Activated T-helper 17 cell treated with anti-CD3 and anti-CD28 coated beads, Interleukin-2, amount 50 U/mL, for 72 hours (primary cell): ENCODE results near the gene COL24A1. TPM values are rescaled to one million over a fixed set of nuclear protein-coding genes. Genes with fewer than 3 reads are reported as not detected.
"Not testable (repeated sequence)": the region's sequence is repeated elsewhere in the genome, so short reads cannot be mapped to it uniquely, and the experiment has no call there.

ENCODE experiments used
- ATAC-seq: fragments of 150-1000 bp; cut with Tn5 transposase; replicated peaks from 2 replicates; pipeline ENCODE4 v1.10.0; 2021; ENCODE audit warnings: mild to moderate bottlenecking, moderate library complexity
- H3K27ac Mint-ChIP-seq: one replicate; pipeline ENCODE4 v1.8.0; 2022; ENCODE audit warnings: mixed read lengths
- H3K27me3 Mint-ChIP-seq: one replicate; pipeline ENCODE4 v1.8.0; 2022; ENCODE audit warnings: mixed read lengths
- H3K36me3 Mint-ChIP-seq: one replicate; pipeline ENCODE4 v1.8.0; 2022; ENCODE audit warnings: low read depth, mild to moderate bottlenecking, mixed read lengths
- H3K4me1 Mint-ChIP-seq: one replicate; pipeline ENCODE4 v1.8.0; 2022; ENCODE audit warnings: mixed read lengths
- H3K4me3 Mint-ChIP-seq: one replicate; pipeline ENCODE4 v1.8.0; 2022; ENCODE audit warnings: mild to moderate bottlenecking, mixed read lengths
- H3K9me3 Mint-ChIP-seq: one replicate; pipeline ENCODE4 v1.8.0; 2022; ENCODE audit warnings: mixed read lengths
- total RNA-seq, 2 donors: library from RNA; stranded (reverse); gene quantifications; one replicate each; pipeline ENCODE4 v1.2.3, GENCODE V29; 2022

The COL24A1 gene
- total RNA-seq, 2 donors from 2014 or later, result not detected

DNA sequence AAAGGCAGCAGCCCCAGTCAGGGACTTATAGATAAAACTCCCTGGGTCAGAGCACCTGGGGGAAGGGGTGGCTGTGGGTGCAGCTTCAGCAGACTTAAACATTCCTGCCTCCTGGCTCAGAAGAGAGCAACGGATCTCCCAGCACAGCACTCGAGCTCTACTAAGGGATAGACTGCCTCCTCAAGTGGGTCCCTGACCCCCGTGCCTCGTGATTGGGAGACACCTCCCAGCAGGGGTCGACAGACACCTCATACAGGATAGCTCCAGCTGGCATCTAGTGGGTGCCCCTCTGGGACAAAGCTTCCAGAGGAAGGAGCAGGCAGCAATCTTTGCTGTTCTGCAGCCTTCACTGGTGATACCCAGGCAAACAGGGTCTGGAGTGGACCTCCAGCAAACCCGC is 84.1 kb downstream of the COL24A1 start:
- not testable (repeated sequence) for H3K9me3 Mint-ChIP-seq, H3K4me3 Mint-ChIP-seq, H3K27ac Mint-ChIP-seq, ATAC-seq, H3K36me3 Mint-ChIP-seq, H3K27me3 Mint-ChIP-seq, H3K4me1 Mint-ChIP-seq

DNA sequence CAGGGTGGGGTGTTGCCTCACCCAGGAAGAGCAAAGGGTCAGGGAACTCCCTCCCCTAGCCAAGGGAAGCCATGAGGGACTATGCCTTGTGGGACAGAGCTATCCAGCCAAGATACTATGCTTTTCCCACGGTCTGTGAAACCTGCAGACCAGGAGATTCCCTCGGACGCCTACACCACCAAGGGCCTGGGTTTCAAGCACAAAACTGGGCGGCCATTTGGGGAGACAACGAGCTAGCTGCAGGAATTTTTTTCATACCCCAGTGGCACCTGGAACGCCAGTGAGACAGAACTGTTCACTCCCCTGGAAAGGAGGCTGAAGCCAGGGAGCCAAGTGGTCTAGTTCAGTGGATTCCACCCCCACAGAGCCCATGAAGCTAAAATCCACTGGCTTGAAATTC is 84.7 kb downstream of the COL24A1 start:
- H3K27me3 Mint-ChIP-seq, H3K36me3 Mint-ChIP-seq, H3K4me1 Mint-ChIP-seq, ATAC-seq, H3K4me3 Mint-ChIP-seq, H3K27ac Mint-ChIP-seq, H3K9me3 Mint-ChIP-seq: not testable (repeated sequence)

- Mint-ChIP-seq H3K4me1 (no peaks in the 10 kb centered on the region), H3K27ac (no peak overlapping the region), H3K36me3 (no peaks in the 10 kb centered on the region), H3K4me3 (no peak overlapping the region), H3K27me3 (peaks cover 7% of the 10 kb centered on the region), H3K9me3 (no peaks in the 10 kb centered on the region)
- ATAC-seq, result no peak
Observed at GRCh38 chr1:86069757-86070145, 86.8 kb downstream of the COL24A1 start.

DNA sequence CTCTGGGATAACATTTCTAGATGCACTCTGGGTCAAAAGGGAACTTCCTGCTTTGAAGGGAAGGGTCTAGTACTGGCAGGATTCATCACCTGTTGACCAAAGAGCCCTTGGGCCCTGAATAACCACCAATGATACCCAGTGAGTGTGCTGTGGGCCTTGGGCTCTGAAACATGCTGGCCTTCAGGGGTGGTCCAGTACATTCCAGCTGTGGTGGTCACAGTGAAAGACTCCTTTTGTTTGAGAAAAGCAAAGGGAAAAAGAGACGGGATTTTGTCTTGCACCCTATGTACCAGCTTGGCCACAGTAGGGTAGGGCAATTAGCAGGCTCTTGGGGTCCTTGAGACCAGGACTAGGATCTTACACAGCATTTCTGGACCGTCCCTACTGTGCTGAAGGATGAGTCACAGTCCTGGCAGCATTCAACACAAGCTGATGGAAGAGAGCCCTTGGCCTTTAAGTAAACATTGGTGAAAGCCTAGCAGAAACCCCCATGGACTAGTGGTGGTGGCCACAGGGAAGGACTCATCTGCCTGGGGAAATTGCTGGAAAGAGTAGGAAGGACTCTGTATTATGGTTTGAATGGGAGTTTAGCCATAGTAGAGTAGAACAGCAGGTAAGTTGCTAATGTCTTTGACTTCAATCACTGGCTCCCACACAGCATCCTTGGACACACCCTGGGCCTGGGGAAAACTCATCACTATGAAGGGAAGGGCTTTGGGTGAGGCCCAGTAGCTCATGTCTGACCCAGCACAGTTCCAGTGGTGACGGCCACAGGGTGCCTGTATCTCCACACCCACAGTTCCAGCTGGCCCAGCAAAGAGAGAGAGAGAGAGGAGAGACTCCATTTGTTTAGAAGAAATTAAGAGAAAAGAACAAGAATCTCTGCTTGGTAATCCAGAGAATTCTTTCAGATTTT is 87.5 kb downstream of the COL24A1 start:
- H3K4me1 Mint-ChIP-seq, result no peaks in the 10 kb centered on the region
- H3K9me3 Mint-ChIP-seq, result no peaks in the 10 kb centered on the region
- ATAC-seq, result no peak
- no peaks in the 10 kb centered on the region for H3K36me3 Mint-ChIP-seq
- H3K27ac Mint-ChIP-seq, result no peak overlapping the region
- peaks cover 7% of the 10 kb centered on the region for H3K27me3 Mint-ChIP-seq
- H3K4me3 Mint-ChIP-seq, result no peak overlapping the region

DNA sequence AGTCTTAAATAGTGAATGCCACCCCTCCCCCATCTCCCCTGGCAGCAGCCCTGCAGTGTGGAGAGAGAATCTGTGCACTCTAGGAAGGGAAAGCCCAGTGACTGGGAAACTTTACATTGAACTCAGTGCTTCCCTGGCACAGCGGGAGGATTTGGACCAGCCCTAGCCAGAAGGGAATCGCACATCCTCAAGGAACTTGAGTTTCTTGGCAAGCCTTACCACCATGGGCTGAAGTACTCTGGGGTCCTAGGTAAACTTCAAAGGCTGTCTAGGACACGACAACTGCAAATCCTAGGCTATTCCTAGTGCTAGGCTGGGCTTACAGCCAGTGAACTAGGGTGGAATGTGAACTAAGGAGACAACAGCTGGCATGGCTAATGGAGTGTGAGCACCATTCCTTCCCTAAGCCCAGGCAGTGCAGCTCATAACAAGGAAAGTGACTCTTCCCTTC is 88.3 kb downstream of the COL24A1 start:
- H3K36me3 Mint-ChIP-seq, result no peaks in the 10 kb centered on the region
- no peaks in the 10 kb centered on the region for H3K9me3 Mint-ChIP-seq
- no peak overlapping the region for H3K4me3 Mint-ChIP-seq
- ATAC-seq, result no peak
- peaks cover 7% of the 10 kb centered on the region for H3K27me3 Mint-ChIP-seq
- H3K4me1 Mint-ChIP-seq, result no peaks in the 10 kb centered on the region
- H3K27ac Mint-ChIP-seq, result no peak overlapping the region

- no peak overlapping the region for H3K4me3 Mint-ChIP-seq
Observed at GRCh38 chr1:86067626-86068025, 88.9 kb downstream of the COL24A1 start.

DNA sequence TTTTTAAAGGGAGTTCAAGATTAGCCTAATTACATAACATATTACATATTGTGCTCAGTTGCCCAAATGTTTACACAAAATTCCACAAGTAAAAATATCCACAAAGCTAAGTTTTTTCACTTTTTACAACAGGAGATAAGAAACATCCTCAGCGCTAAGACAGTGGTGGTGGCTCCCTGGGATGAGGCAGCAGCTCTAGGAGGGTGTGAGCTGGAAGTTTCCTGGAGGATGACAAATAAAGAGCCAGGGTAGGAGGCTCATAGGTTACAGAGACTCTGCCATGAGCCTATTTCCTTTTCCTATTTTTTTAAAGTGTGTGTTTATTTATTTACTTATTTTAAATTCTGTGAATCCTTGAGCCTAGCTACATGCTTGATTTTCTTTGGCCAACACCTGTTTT is 91.7 kb downstream of the COL24A1 start:
- Mint-ChIP-seq H3K4me3 (no peak overlapping the region), H3K27ac (no peak overlapping the region), H3K27me3 (peaks cover 11% of the 10 kb centered on the region), H3K4me1 (no peaks in the 10 kb centered on the region), H3K9me3 (no peaks in the 10 kb centered on the region), H3K36me3 (no peaks in the 10 kb centered on the region)
- no peak for ATAC-seq

More at GRCh38 chr1:86067626-86068025, 88.9 kb downstream of the COL24A1 start:
- no peaks in the 10 kb centered on the region for H3K4me1 Mint-ChIP-seq
- no peak overlapping the region for H3K27ac Mint-ChIP-seq
- H3K9me3 Mint-ChIP-seq, result no peaks in the 10 kb centered on the region
- ATAC-seq, result no peak
- no peaks in the 10 kb centered on the region for H3K36me3 Mint-ChIP-seq
- H3K27me3 Mint-ChIP-seq, result peaks cover 7% of the 10 kb centered on the region

DNA sequence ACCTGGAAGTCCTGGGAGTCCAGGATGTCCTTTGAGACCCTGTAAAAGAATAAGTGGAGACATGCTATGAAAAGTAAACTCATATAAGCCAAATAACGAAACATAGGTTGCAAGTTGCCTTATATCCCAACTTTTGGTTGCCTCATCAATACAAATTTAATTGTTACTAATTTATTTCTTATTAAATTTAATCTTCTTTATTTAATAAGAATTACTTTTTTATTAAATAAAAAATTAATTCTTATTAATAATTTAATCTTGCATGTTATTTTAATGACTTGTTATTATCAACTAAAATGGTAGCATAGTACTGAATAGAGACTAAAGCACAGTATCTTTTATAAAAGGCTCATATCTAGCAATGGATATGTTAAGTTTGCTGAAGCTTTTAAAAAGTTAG is 92.9 kb downstream of the COL24A1 start:
- Mint-ChIP-seq H3K27ac (no peak overlapping the region), H3K27me3 (peaks cover 4% of the 10 kb centered on the region), H3K4me1 (no peaks in the 10 kb centered on the region), H3K9me3 (no peaks in the 10 kb centered on the region), H3K36me3 (no peaks in the 10 kb centered on the region), H3K4me3 (no peak overlapping the region)
- no peak for ATAC-seq

- Mint-ChIP-seq H3K36me3 (no peaks in the 10 kb centered on the region), H3K27ac (no peak overlapping the region), H3K4me1 (no peaks in the 10 kb centered on the region), H3K27me3 (peaks cover 4% of the 10 kb centered on the region), H3K9me3 (no peaks in the 10 kb centered on the region), H3K4me3 (no peak overlapping the region)
- ATAC-seq, result no peak
Observed at GRCh38 chr1:86062453-86062852, 94.1 kb downstream of the COL24A1 start.

- Mint-ChIP-seq H3K27me3 (peaks cover 4% of the 10 kb centered on the region), H3K27ac (no peak overlapping the region)
- ATAC-seq, result no peak
Observed at GRCh38 chr1:86061551-86061990, 95.0 kb downstream of the COL24A1 start.

DNA sequence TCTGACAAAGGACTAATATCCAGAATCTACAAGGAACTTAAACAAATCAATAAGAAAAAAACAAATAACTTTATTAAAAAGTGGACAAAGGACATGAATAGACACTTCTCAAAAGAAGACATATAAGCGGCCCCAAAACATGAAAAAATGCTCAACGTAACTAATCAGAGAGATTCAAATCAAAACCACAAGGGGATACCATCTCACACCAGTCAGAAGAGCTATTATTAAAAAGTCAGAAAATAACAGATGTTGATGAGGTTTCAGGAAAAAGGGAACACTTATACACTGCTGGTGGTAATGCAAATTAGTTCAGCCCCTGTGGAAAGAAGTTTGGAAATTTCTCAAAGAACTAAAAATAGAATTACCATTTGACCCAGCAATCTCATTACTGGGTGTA is 102.2 kb downstream of the COL24A1 start:
- ATAC-seq, result no peak
- H3K4me3 Mint-ChIP-seq, result no peak overlapping the region
- no peaks in the 10 kb centered on the region for H3K27me3 Mint-ChIP-seq
- H3K9me3 Mint-ChIP-seq, result no peaks in the 10 kb centered on the region
- no peaks in the 10 kb centered on the region for H3K4me1 Mint-ChIP-seq
- no peaks in the 10 kb centered on the region for H3K36me3 Mint-ChIP-seq
- no peak overlapping the region for H3K27ac Mint-ChIP-seq

More at GRCh38 chr1:86061551-86061990, 95.0 kb downstream of the COL24A1 start:
- no peaks in the 10 kb centered on the region for H3K4me1 Mint-ChIP-seq
- no peaks in the 10 kb centered on the region for H3K9me3 Mint-ChIP-seq
- no peaks in the 10 kb centered on the region for H3K36me3 Mint-ChIP-seq
- no peak overlapping the region for H3K4me3 Mint-ChIP-seq

DNA sequence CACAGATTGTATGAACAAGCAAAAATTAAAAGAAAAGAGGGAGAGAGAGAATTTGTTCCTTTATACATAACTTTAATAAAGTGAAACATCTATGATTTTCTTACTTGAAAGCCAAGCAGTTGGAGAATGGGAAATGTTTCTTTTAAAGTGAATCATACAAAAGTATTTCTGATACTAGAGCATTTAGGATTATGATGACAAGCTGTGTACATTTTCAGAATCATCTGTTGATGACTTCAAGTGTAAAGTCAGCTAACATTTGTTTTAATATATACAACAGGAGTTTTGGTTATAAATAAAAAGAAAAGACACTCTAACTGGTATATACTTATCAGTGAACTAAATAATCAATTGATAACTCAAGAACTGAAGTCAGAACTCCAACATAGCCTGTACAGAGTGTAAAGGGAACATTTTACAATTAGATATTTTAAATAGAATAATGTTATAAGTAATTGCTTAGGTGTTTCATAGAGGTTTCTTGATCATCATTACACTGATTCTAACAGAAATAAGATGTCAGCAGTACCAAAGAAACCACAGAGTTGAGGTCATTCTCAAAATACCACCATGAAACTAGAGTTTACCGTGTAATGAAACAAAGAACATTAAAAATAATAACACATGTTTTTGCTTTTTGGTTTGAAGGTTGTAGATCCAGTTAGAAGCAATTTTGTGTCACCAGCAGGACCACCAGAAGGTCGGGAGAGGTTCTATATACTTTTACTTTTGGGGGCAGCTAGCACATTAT is 103.4 kb downstream of the COL24A1 start:
- Mint-ChIP-seq H3K27ac (no peak overlapping the region), H3K9me3 (no peaks in the 10 kb centered on the region), H3K4me1 (no peaks in the 10 kb centered on the region), H3K36me3 (no peaks in the 10 kb centered on the region), H3K4me3 (no peak overlapping the region), H3K27me3 (peaks cover 3% of the 10 kb centered on the region)
- ATAC-seq, result no peak

DNA sequence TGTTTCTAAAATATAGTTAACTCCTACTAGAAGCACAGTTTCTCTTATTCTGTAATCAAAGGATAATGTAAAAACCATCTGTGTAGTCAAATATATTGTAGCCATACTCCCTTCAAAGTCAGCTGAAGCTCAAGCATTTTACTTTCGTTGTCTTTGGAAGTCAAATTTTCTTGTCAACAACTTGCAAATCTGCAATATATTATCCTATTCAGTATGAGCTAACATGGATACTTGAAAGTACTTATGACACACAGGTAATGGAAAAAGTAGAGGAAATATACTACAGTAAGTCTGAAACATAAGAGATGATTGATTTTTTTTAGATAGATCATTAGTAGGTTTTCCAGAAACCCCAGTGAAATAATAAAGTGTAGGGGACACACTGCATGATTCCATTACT is 121.5 kb downstream of the COL24A1 start:
- Mint-ChIP-seq H3K27me3 (peaks cover 4% of the 10 kb centered on the region), H3K4me3 (no peak overlapping the region), H3K9me3 (no peaks in the 10 kb centered on the region), H3K27ac (no peak overlapping the region), H3K4me1 (no peaks in the 10 kb centered on the region), H3K36me3 (no peaks in the 10 kb centered on the region)
- no peak for ATAC-seq

- peaks cover 6% of the 10 kb centered on the region for H3K27me3 Mint-ChIP-seq
- no peaks in the 10 kb centered on the region for H3K4me1 Mint-ChIP-seq
- no peak for ATAC-seq
- peaks cover 5% of the 10 kb centered on the region for H3K9me3 Mint-ChIP-seq
- no peak overlapping the region for H3K4me3 Mint-ChIP-seq
- H3K27ac Mint-ChIP-seq, result no peak overlapping the region
- no peaks in the 10 kb centered on the region for H3K36me3 Mint-ChIP-seq
Observed at GRCh38 chr1:86030180-86030579, 126.4 kb downstream of the COL24A1 start.
